MM.1S (cell line): Measurements from ENCODE around the gene SCNN1G.

ENCODE experiments used
- DNase-seq: peaks from one replicate; pipeline ENCODE4 v3.0.0-alpha.2; 2015
- H2AFZ ChIP-seq: fragments of 300-600 bp; sonication (generic); 2 replicates; pipeline ENCODE4 v1.6.0; 2016; ENCODE audit warnings: antibody characterized with exemption, low read length
- H3F3A ChIP-seq: fragments of 300-600 bp; sonication (generic); 2 replicates; pipeline ENCODE4 v1.6.1; 2016; ENCODE audit warnings: mild to moderate bottlenecking, antibody characterized with exemption, low read length, moderate library complexity, mixed read lengths; ENCODE audit not compliant: insufficient read depth
- H3K27ac ChIP-seq: fragments of 300-600 bp; sonication (generic); 2 replicates; pipeline ENCODE4 v1.5.1; 2016; ENCODE audit warnings: mild to moderate bottlenecking, low read length
- H3K27me3 ChIP-seq: fragments of 300-600 bp; sonication (generic); replicated peaks from 2 replicates; pipeline ENCODE4 v1.6.0; 2016; ENCODE audit warnings: low read length; ENCODE audit not compliant: insufficient read depth
- H3K36me3 ChIP-seq: fragments of 300-600 bp; sonication (generic); replicated peaks from 2 replicates; pipeline ENCODE4 v1.6.1; 2016; ENCODE audit warnings: mild to moderate bottlenecking, low read length, mixed read lengths; ENCODE audit not compliant: insufficient read depth
- H3K4me1 ChIP-seq: fragments of 300-600 bp; sonication (generic); 2 replicates; pipeline ENCODE4 v1.6.1; 2016; ENCODE audit warnings: low read length, mixed read lengths
- H3K4me2 ChIP-seq: fragments of 300-600 bp; sonication (generic); 2 replicates; pipeline ENCODE4 v1.6.0; 2016; ENCODE audit warnings: low read depth, low read length
- H3K4me3 ChIP-seq: fragments of 300-600 bp; sonication (generic); 2 replicates; pipeline ENCODE4 v1.5.1; 2016; ENCODE audit warnings: low read length, mixed read lengths
- H3K79me2 ChIP-seq: fragments of 300-600 bp; sonication (generic); 2 replicates; pipeline ENCODE4 v1.6.1; 2016; ENCODE audit warnings: mixed run types, low read length, mixed read lengths
- H3K9ac ChIP-seq: fragments of 300-600 bp; sonication (generic); 2 replicates; pipeline ENCODE4 v1.6.1; 2016; ENCODE audit warnings: low read length, mixed read lengths
- H3K9me2 ChIP-seq: fragments of 300-600 bp; sonication (generic); replicated peaks from 2 replicates; pipeline ENCODE4 v1.6.1; 2016; ENCODE audit warnings: mild to moderate bottlenecking, low read length, mixed read lengths; ENCODE audit not compliant: insufficient read depth
- H3K9me3 ChIP-seq: fragments of 300-600 bp; sonication (generic); replicated peaks from 2 replicates; pipeline ENCODE4 v1.6.1; 2016; ENCODE audit warnings: mild to moderate bottlenecking, low read length, mixed read lengths; ENCODE audit not compliant: insufficient read depth
- H4K20me1 ChIP-seq: fragments of 300-600 bp; sonication (generic); 2 replicates; pipeline ENCODE4 v1.6.1; 2016; ENCODE audit warnings: mild to moderate bottlenecking, low read length, moderate library complexity, mixed read lengths; ENCODE audit not compliant: insufficient read depth
- CTCF ChIP-seq: fragments of 300-600 bp; sonication (generic); IDR thresholded peaks from 2 replicates; pipeline ENCODE4 v1.5.1; 2016; ENCODE audit warnings: antibody characterized with exemption, low read length, mixed read lengths
- EZH2 ChIP-seq: fragments of 300-600 bp; sonication (generic); optimal IDR thresholded peaks from 2 replicates; pipeline ENCODE3; 2017; ENCODE audit warnings: low read depth, mild to moderate bottlenecking, antibody characterized with exemption, low read length, mixed read lengths
- EZH2phosphoT487 ChIP-seq: fragments of 300-600 bp; sonication (generic); IDR thresholded peaks from 2 replicates; pipeline ENCODE4 v1.6.1; 2018; ENCODE audit warnings: antibody characterized with exemption, low read length

Gene SCNN1G

GRCh38 chr16:23255000-23255399 lies 72.5 kb downstream of the SCNN1G start:
- H3K4me3 ChIP-seq: no peak overlapping the region
- H3K27me3 ChIP-seq: no peaks in the 10 kb centered on the region
- no peak overlapping the region for H3K9ac ChIP-seq
- H4K20me1 ChIP-seq: no peaks in the 10 kb centered on the region
- no peaks in the 10 kb centered on the region for H3K79me2 ChIP-seq
- H3K36me3 ChIP-seq: no peaks in the 10 kb centered on the region
- no peaks in the 10 kb centered on the region for H3F3A ChIP-seq
- no peak overlapping the region for H3K27ac ChIP-seq
- DNase-seq: no peak
- no peak overlapping the region for H2AFZ ChIP-seq
- no peaks in the 10 kb centered on the region for H3K4me1 ChIP-seq
- no peaks in the 10 kb centered on the region for H3K9me2 ChIP-seq
- TF ChIP-seq EZH2 (no peak), EZH2phosphoT487 (no peak), CTCF (no peak)
- H3K4me2 ChIP-seq: no peak overlapping the region
- no peaks in the 10 kb centered on the region for H3K9me3 ChIP-seq

GRCh38 chr16:23256440-23256839 lies 73.9 kb downstream of the SCNN1G start:
- H2AFZ ChIP-seq: no peak overlapping the region
- no peak overlapping the region for H3K27ac ChIP-seq
- H4K20me1 ChIP-seq: no peaks in the 10 kb centered on the region
- no peaks in the 10 kb centered on the region for H3K79me2 ChIP-seq
- no peaks in the 10 kb centered on the region for H3K4me1 ChIP-seq
- H3K9ac ChIP-seq: no peak overlapping the region
- DNase-seq: no peak
- H3K9me2 ChIP-seq: no peaks in the 10 kb centered on the region
- H3K4me2 ChIP-seq: no peak overlapping the region
- H3K36me3 ChIP-seq: no peaks in the 10 kb centered on the region
- TF ChIP-seq EZH2 (no peak), CTCF (no peak), EZH2phosphoT487 (no peak)
- no peak overlapping the region for H3K4me3 ChIP-seq
- H3K27me3 ChIP-seq: no peaks in the 10 kb centered on the region
- H3K9me3 ChIP-seq: no peaks in the 10 kb centered on the region
- no peaks in the 10 kb centered on the region for H3F3A ChIP-seq

- no peaks in the 10 kb centered on the region for H3K9me2 ChIP-seq
- H3K9me3 ChIP-seq: no peaks in the 10 kb centered on the region
- H3K27me3 ChIP-seq: no peaks in the 10 kb centered on the region
- H3K4me3 ChIP-seq: no peak overlapping the region
- H3F3A ChIP-seq: no peaks in the 10 kb centered on the region
- TF ChIP-seq EZH2 (no peak), EZH2phosphoT487 (no peak), CTCF (no peak)
- no peak for DNase-seq
- H3K36me3 ChIP-seq: no peaks in the 10 kb centered on the region
- H3K9ac ChIP-seq: no peak overlapping the region
- no peaks in the 10 kb centered on the region for H3K4me1 ChIP-seq
- H3K4me2 ChIP-seq: no peak overlapping the region
- no peaks in the 10 kb centered on the region for H3K79me2 ChIP-seq
- no peaks in the 10 kb centered on the region for H4K20me1 ChIP-seq
- H3K27ac ChIP-seq: no peak overlapping the region
- H2AFZ ChIP-seq: no peak overlapping the region
Measured at GRCh38 chr16:23257682-23258081, 75.1 kb downstream of the SCNN1G start.

GRCh38 chr16:23258919-23259237 lies 76.3 kb downstream of the SCNN1G start:
- no peak overlapping the region for H3K27ac ChIP-seq
- no peaks in the 10 kb centered on the region for H3K36me3 ChIP-seq
- H3K4me3 ChIP-seq: no peak overlapping the region
- no peak overlapping the region for H3K9ac ChIP-seq
- no peaks in the 10 kb centered on the region for H3K79me2 ChIP-seq
- no peaks in the 10 kb centered on the region for H3K9me2 ChIP-seq
- H2AFZ ChIP-seq: no peak overlapping the region
- H3K27me3 ChIP-seq: no peaks in the 10 kb centered on the region
- no peak for DNase-seq
- no peaks in the 10 kb centered on the region for H3K4me1 ChIP-seq
- no peaks in the 10 kb centered on the region for H3F3A ChIP-seq
- H4K20me1 ChIP-seq: no peaks in the 10 kb centered on the region
- H3K9me3 ChIP-seq: no peaks in the 10 kb centered on the region
- H3K4me2 ChIP-seq: no peak overlapping the region
- TF ChIP-seq CTCF (no peak), EZH2phosphoT487 (no peak), EZH2 (no peak)
